ENCODE results near the gene DIRAS1. TPM values are rescaled to one million over a fixed set of nuclear protein-coding genes. Genes with fewer than 3 reads are reported as not detected.

Gene DIRAS1
- total and polyA plus RNA-seq, 2 of the 8 experiments (the other 6 are each of a cell fraction or from before 2014, with no cell fraction given), result 20.2 to 22.3 TPM

- POLR2A ChIA-PET (ENCODE audit: partially characterized antibody), result no interaction called here
- Histone ChIP-seq H2BK120ac (replicated peaks; ENCODE audit: low read depth, low read length) (no peak overlapping the region), H2AFZ (ENCODE audit: low read length) (no peak overlapping the region), H4K91ac (replicated peaks; ENCODE audit: insufficient read length, low read length) (no peak overlapping the region), H3K36me3 (ENCODE audit: control insufficient read depth in 2 of 4, insufficient read depth in 4 of 4, low read length in 3 of 4) (peaks cover 19 to 65% (median 36%) of the 10 kb centered on the region in 4 experiments; a peak in 7 of 8 replicates), H2BK12ac (ENCODE audit: low read depth, low read length) (no peak overlapping the region), H3K4ac (replicated peaks; ENCODE audit: insufficient read length, low read depth, low read length) (no peak overlapping the region), H3K27me3 (replicated peaks in 1 of 4; ENCODE audit: control insufficient read depth in 3 of 4, extremely low read depth in 1 of 4, insufficient read depth in 3 of 4, low read length in 3 of 4) (no peaks in the 10 kb centered on the region), H3K23me2 (ENCODE audit: low read depth, low read length) (no peaks in the 10 kb centered on the region), H3K23ac (ENCODE audit: insufficient read length) (no peak overlapping the region), H4K20me1 (replicated peaks in 1 of 2; ENCODE audit: control insufficient read depth in 1 of 2, insufficient read depth in 2 of 2, low read length in 2 of 2) (peaks cover 8 to 12% of the 10 kb centered on the region in 2 experiments), H3K79me1 (ENCODE audit: low read depth, low read length) (no peaks in the 10 kb centered on the region; the same call in 1 of the 2 replicates), H2BK5ac (ENCODE audit: low read depth, low read length) (no peak overlapping the region), H3K27ac (ENCODE audit: low read depth, low read length) (no peak overlapping the region), H2BK15ac (ENCODE audit: low read length) (no peak overlapping the region), H2AK5ac (ENCODE audit: low read depth, low read length) (no peak overlapping the region), H2BK20ac (ENCODE audit: low read length) (no peak overlapping the region), H3K9me3 (ENCODE audit: insufficient read depth in 2 of 2, low read depth in 1 of 2, low read length in 1 of 2) (no peaks in the 10 kb centered on the region), H3K14ac (ENCODE audit: insufficient read length) (no peak overlapping the region), H3K4me3 (ENCODE audit: extremely low read depth in 1 of 4, insufficient read depth in 2 of 4, low read depth in 3 of 4, low read length in 4 of 4) (no peak overlapping the region), H3K56ac (replicated peaks; ENCODE audit: insufficient read length, low read depth, low read length) (no peak overlapping the region), H4K5ac (ENCODE audit: insufficient read length, low read depth, low read length) (no peak overlapping the region), H3K79me2 (ENCODE audit: control insufficient read depth in 1 of 2, insufficient read depth in 2 of 2, low read length in 2 of 2) (peaks cover 0 to 5% of the 10 kb centered on the region in 2 experiments; a peak in 1 of 4 replicates), H3K9ac (replicated peaks in 1 of 4; ENCODE audit: extremely low read depth in 1 of 4, low read depth in 3 of 4, low read length in 3 of 4) (no peak overlapping the region), H3K18ac (ENCODE audit: extremely low read depth, low read length) (no peak overlapping the region), H3K4me1 (replicated peaks in 1 of 4; ENCODE audit: control insufficient read depth in 3 of 4, insufficient read depth in 4 of 4, low read length in 3 of 4) (no peaks in the 10 kb centered on the region), H3K4me2 (ENCODE audit: insufficient read depth in 1 of 2, low read depth in 2 of 2, low read length in 2 of 2) (no peak overlapping the region), H4K8ac (ENCODE audit: extremely low read depth, insufficient read depth, low read length) (no peak overlapping the region)
- WGBS, 2 experiments (ENCODE audit: extremely low coverage in 1 of 2, insufficient coverage in 1 of 2, insufficient read length in 1 of 2, insufficient replicate concordance in 2 of 2, low coverage in 1 of 2, low lambda C conversion rate in 2 of 2, missing lambda C conversion rate in 1 of 2), result 97% methylated on average over 6 of the region's 12 CpGs; no CpG with 5 or more reads in 1 of the 2 experiments
- DNase-seq (ENCODE audit: low read depth in 1 of 2, low spot score in 2 of 2) (no peak), FAIRE-seq (no peak)
- CTCF ChIA-PET (ENCODE audit: partially characterized antibody), result interaction anchor here (1.1 to 1.3 kb wide), 2 partner anchors 9 to 14 kb away, joined by 3 to 5 read pairs; no protein-coding TSS in a partner anchor
- TF ChIP-seq ATF3 (IDR thresholded peaks at IDR 0.05; ENCODE audit: insufficient read depth, low read depth, low read length) (no peak), RFX5 (IDR thresholded peaks at IDR 0.05; ENCODE audit: borderline replicate concordance, low read depth, low read length) (no peak), SIN3A (conservative IDR thresholded peaks at IDR 0.05 in 1 of 2, IDR thresholded peaks at IDR 0.05 in 1 of 2; ENCODE audit: low read depth in 1 of 2, low read length in 2 of 2) (no peak), TAF7 (optimal IDR thresholded peaks at IDR 0.05; ENCODE audit: borderline replicate concordance, low read depth, low read length) (no peak), MAX (IDR thresholded peaks at IDR 0.05) (no peak), NRF1 (IDR thresholded peaks at IDR 0.05; ENCODE audit: low read depth, low read length) (no peak), KDM1A (IDR thresholded peaks at IDR 0.05; ENCODE audit: borderline replicate concordance, low read length) (no peak), JUND (IDR thresholded peaks at IDR 0.05; ENCODE audit: low read length) (no peak), CTBP2 (IDR thresholded peaks at IDR 0.05; ENCODE audit: borderline replicate concordance, insufficient read depth, insufficient read length, low read length) (no peak)
- TF ChIP-seq, protein P1, sequence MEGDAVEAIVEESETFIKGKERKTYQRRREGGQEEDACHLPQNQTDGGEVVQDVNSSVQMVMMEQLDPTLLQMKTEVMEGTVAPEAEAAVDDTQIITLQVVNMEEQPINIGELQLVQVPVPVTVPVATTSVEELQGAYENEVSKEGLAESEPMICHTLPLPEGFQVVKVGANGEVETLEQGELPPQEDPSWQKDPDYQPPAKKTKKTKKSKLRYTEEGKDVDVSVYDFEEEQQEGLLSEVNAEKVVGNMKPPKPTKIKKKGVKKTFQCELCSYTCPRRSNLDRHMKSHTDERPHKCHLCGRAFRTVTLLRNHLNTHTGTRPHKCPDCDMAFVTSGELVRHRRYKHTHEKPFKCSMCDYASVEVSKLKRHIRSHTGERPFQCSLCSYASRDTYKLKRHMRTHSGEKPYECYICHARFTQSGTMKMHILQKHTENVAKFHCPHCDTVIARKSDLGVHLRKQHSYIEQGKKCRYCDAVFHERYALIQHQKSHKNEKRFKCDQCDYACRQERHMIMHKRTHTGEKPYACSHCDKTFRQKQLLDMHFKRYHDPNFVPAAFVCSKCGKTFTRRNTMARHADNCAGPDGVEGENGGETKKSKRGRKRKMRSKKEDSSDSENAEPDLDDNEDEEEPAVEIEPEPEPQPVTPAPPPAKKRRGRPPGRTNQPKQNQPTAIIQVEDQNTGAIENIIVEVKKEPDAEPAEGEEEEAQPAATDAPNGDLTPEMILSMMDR (IDR thresholded peaks at IDR 0.05; ENCODE audit: control extremely low read depth in 1 of 3, insufficient read depth in 1 of 3, low read depth in 1 of 3, low read length in 3 of 3), result no peak
Measured at GRCh38 chr19:2763687-2764086, 42.5 kb upstream of the DIRAS1 start.

Measured in H1 (cell line).